Transverse colon (tissue), 4 donors: ENCODE results near the gene STOML2. TPM values are rescaled to one million over a fixed set of nuclear protein-coding genes. Genes with fewer than 3 reads are reported as not detected.

Source experiments
- DNase-seq: peaks from one replicate; pipeline ENCODE4 v3.0.0-alpha.2; 2019
- H3K27ac ChIP-seq, 4 donors: fragments of 200-600 bp; sonication (generic); 2 replicates each; pipeline ENCODE4 v1.5.1; 2016 to 2018; ENCODE audit warnings: inconsistent platforms in 4 of 4
- H3K27me3 ChIP-seq: fragments of 200-600 bp; sonication (generic); 2 replicates; pipeline ENCODE4 v1.5.1; 2017; ENCODE audit warnings: inconsistent platforms
- H3K36me3 ChIP-seq, 4 donors: fragments of 200-600 bp; sonication (generic); 2 replicates each; pipeline ENCODE4 v1.5.1; 2017 to 2019; ENCODE audit warnings: inconsistent platforms in 4 of 4
- H3K4me1 ChIP-seq, 4 donors: fragments of 200-600 bp; sonication (generic); 2 replicates each; pipeline ENCODE4 v1.5.1; 2017 to 2020; ENCODE audit warnings: inconsistent platforms in 4 of 4
- H3K4me3 ChIP-seq, 4 donors: fragments of 200-600 bp; sonication (generic); 1 replicate in 1 of 4; 2 replicates in 3 of 4; pipeline versions ENCODE4 v1.5.1 to v1.6.1; 2017 to 2019; ENCODE audit warnings: inconsistent platforms in 4 of 4
- H3K9me3 ChIP-seq, 2 donors: fragments of 200-600 bp; sonication (generic); 2 replicates each; pipeline ENCODE4 v1.5.1; 2017 to 2019; ENCODE audit warnings: inconsistent platforms in 2 of 2
- CTCF ChIP-seq, 5 experiments: fragments of 200-600 bp in 3 of 5; fragments of 450-650 bp in 2 of 5; sonication (generic) in 3 of 5; IDR thresholded peaks; 1 replicate in 2 of 5; 2 replicates in 3 of 5; pipeline ENCODE4 v1.5.1; 2016 to 2017; ENCODE audit warnings: antibody characterized with exemption in 5 of 5, inconsistent platforms in 3 of 5, mild to moderate bottlenecking in 2 of 5, moderate library complexity in 1 of 5
- EP300 ChIP-seq: sonication (generic); formaldehyde crosslinking; IDR thresholded peaks from one replicate; pipeline ENCODE4 v1.6.1; 2017; ENCODE audit warnings: antibody characterized with exemption, low read depth
- POLR2A ChIP-seq: fragments of 450-650 bp; IDR thresholded peaks from one replicate; pipeline ENCODE4 v1.6.1; 2016; ENCODE audit warnings: antibody characterized with exemption, mild to moderate bottlenecking, moderate library complexity
- POLR2AphosphoS5 ChIP-seq, 3 donors: sonication (generic); formaldehyde crosslinking; IDR thresholded peaks; one replicate each; pipeline ENCODE4 v1.6.1; 2016; ENCODE audit warnings: antibody characterized with exemption in 3 of 3
- WGBS, 2 donors: methylation state at CpG; one replicate each; pipeline ENCODE4 v1.1.5; 2018; ENCODE audit warnings: low coverage in 1 of 2; 5-methylcytosine and 5-hydroxymethylcytosine counted together
- in situ Hi-C, 4 donors: fragments of 200-750 bp; cut with MboI; loops; one replicate each; pipeline versions ENCODE4 v1.15.0 to v1.15.1; 2017; ENCODE audit warnings: low sequenced_read_pairs in 3 of 4, low pct_ligation_motif_present in 1 of 4, low pct_unique_long_range_greater_than_20kb in 1 of 4
- intact Hi-C: fragments of 100-400 bp; cut with DNase I; formaldehyde crosslinking; loops from one replicate; pipeline ENCODE4 v1.15.1; 2023; ENCODE audit warnings: low total_unique reads
- total RNA-seq, 4 donors: library from RNA; depleted of rRNA; stranded (reverse); fragments of >200 nt; gene quantifications; one replicate each; pipeline ENCODE4 v1.1.0, GENCODE V29; 2016

Gene STOML2
- total RNA-seq, 4 donors from 2014 or later = 36.7 to 99.1 (median 70.9) TPM

DNA sequence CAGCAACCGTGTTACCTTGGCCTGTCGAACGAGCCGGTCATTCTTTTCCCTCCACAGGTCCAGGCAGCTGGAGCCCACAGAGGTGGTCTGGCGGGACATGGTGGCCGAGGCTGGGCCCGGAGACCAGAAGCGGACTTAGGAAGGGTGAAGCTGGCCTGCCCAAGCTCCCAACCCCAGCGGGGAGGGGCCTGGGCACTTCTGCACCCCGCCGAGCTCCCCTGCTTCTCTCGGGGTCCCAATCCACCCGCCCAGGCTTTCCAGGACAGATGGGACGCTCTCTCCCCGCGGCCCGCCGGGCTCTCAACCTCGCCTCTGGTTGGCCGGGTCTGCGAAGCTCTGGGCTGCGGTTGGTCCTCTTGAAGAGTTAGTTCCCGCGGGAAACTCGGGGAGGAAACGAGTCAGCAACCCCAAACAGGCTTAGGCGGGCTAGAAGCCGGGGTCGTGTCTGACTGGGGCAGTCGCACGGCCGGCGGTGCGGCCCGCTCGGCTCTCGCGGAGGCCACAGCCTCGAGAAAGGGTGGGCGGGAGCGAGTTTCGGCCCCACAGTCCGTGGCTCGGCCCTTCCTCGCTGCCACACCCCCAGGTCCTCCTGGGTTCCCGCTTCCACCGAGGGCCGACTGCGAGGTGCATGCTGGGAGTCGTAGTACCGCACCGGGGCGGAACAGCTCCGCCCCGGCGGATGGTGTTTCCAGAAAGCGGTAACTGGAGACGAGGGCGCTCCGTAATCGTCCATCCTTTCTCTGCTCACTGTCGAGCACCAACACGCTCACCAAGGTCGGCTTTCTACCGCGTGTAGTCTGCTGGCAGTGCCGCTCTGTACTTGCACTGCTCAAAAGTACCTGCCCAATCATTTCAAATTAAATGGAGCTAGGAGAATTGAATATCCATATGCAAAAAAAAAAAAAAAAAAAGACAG lies 23.2 kb downstream of the STOML2 start, which contains the start of gene FANCG:
Gene FANCG (minus strand): TSS at position 517 of the 916 bp plus-strand sequence. CDS start 418 bp downstream, at position 99.
- Histone ChIP-seq H3K27me3 (no peaks in the 10 kb centered on the region), H3K9me3 (no peaks in the 10 kb centered on the region), H3K4me3 (peak within 1 kb of the TSS; percentile 62 to 86 (median 70)), H3K36me3 (no peaks in the 10 kb centered on the region), H3K4me1 (peaks cover 5 to 21% (median 15%) of the 10 kb centered on the region in 4 donors), H3K27ac (peak within 1 kb of the TSS; percentile 66 to 84 (median 79))
- no peak for TF ChIP-seq EP300
- peak; percentile 42 for TF ChIP-seq POLR2A
- peak; percentile 58 to 67 (median 66) for TF ChIP-seq POLR2AphosphoS5 (IDR thresholded peaks at IDR 0.05)
- intact Hi-C loops (loop anchor here (10.0 kb wide), 1 partner anchor 425 kb away; the partner anchor contains the start of gene IL11RA), in situ Hi-C loops (no loop called here)
- WGBS, 2 donors = 1% methylated on average over 46 of the region's 67 CpGs; no CpG with 5 or more reads in 1 of the 2 donors
- peak; percentile 93 for DNase-seq

DNA sequence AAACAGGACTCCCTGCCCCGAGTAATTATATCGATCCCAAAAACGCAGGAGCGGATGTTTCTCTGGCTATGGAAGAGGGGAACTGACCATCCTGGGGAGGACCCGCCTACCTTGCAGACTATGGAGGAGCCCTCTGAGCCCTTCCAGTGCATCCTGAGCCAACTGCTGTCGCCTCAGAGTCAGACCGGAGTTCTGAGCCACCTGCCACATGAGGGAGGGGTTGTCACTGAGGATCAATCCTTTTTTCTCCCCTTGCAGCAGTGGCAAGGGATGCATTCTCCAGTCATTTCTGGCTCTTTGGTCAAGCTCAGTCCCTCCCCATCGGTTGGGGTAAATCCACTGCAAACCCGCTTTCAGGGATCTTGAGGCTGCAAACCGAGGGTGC lies 23.9 kb downstream of the STOML2 start:
- no peak for DNase-seq
- 5% methylated on average over 10 of the region's 10 CpGs; no CpG with 5 or more reads in 1 of the 2 donors for WGBS, 2 donors
- peak overlapping the region; percentile 66 to 84 (median 79) for H3K27ac ChIP-seq
- H3K36me3 ChIP-seq = no peaks in the 10 kb centered on the region
- TF ChIP-seq POLR2AphosphoS5 (IDR thresholded peaks at IDR 0.05) (no peak), CTCF (IDR thresholded peaks at IDR 0.05) (no peak), POLR2A (no peak), EP300 (no peak)
- H3K27me3 ChIP-seq = no peaks in the 10 kb centered on the region
- intact Hi-C loops = no loop called here
- peak overlapping the region; percentile 62 to 86 (median 70) for H3K4me3 ChIP-seq
- H3K4me1 ChIP-seq = peaks cover 5 to 21% (median 15%) of the 10 kb centered on the region in 4 donors
- H3K9me3 ChIP-seq = no peaks in the 10 kb centered on the region
- in situ Hi-C loops = no loop called here

- no peak for TF ChIP-seq POLR2A
- no peak for TF ChIP-seq EP300
- TF ChIP-seq CTCF (IDR thresholded peaks at IDR 0.05) = no peak
- Histone ChIP-seq H3K36me3 (no peaks in the 10 kb centered on the region), H3K4me3 (no peak overlapping the region), H3K27ac (no peak overlapping the region), H3K27me3 (no peaks in the 10 kb centered on the region), H3K9me3 (no peaks in the 10 kb centered on the region), H3K4me1 (peaks cover 5 to 22% (median 15%) of the 10 kb centered on the region in 4 donors)
- in situ Hi-C loops (no loop called here), intact Hi-C loops (no loop called here)
- DNase-seq = no peak
- WGBS, 2 donors = 96% methylated on average over 4 of the region's 4 CpGs; no CpG with 5 or more reads in 1 of the 2 donors
Measured at GRCh38 chr9:35078066-35078465, 24.9 kb downstream of the STOML2 start.

- WGBS, 2 donors = 92% methylated on average over 4 of the region's 4 CpGs; no CpG with 5 or more reads in 1 of the 2 donors
- in situ Hi-C loops = no loop called here
Measured at GRCh38 chr9:35076848-35077247, 26.1 kb downstream of the STOML2 start.

GRCh38 chr9:35075358-35075757 lies 27.6 kb downstream of the STOML2 start:
- peaks cover 10 to 29% (median 22%) of the 10 kb centered on the region in 4 donors for H3K4me1 ChIP-seq
- H3K27ac ChIP-seq = no peak overlapping the region
- intact Hi-C loops (no loop called here), in situ Hi-C loops (no loop called here)
- H3K36me3 ChIP-seq = no peaks in the 10 kb centered on the region
- H3K4me3 ChIP-seq = no peak overlapping the region
- WGBS, 2 donors = 98% methylated on average over 4 of the region's 4 CpGs; no CpG with 5 or more reads in 1 of the 2 donors
- DNase-seq = no peak
- no peaks in the 10 kb centered on the region for H3K27me3 ChIP-seq
- no peaks in the 10 kb centered on the region for H3K9me3 ChIP-seq
- TF ChIP-seq POLR2AphosphoS5 (IDR thresholded peaks at IDR 0.05) = no peak
- no peak for TF ChIP-seq POLR2A
- TF ChIP-seq EP300 = no peak
- TF ChIP-seq CTCF (IDR thresholded peaks at IDR 0.05) = no peak

More at GRCh38 chr9:35076848-35077247, 26.1 kb downstream of the STOML2 start:
- H3K27me3 ChIP-seq = no peaks in the 10 kb centered on the region
- no peaks in the 10 kb centered on the region for H3K36me3 ChIP-seq
- no peak overlapping the region for H3K27ac ChIP-seq
- H3K9me3 ChIP-seq = no peaks in the 10 kb centered on the region
- no peak for DNase-seq
- no peak overlapping the region for H3K4me3 ChIP-seq
- no peak for TF ChIP-seq POLR2AphosphoS5 (IDR thresholded peaks at IDR 0.05)
- peaks cover 5 to 25% (median 15%) of the 10 kb centered on the region in 4 donors for H3K4me1 ChIP-seq
- intact Hi-C loops = no loop called here
